Smooth muscle cell (in vitro differentiated cells): Measurements from ENCODE around the gene RABGGTA. TPM values are rescaled to one million over a fixed set of nuclear protein-coding genes. Genes with fewer than 3 reads are reported as not detected.

ENCODE experiments used
- DNase-seq: peaks from one replicate; lab custom pipeline; 2025; ENCODE audit not compliant: unreplicated experiment; lab: John Stamatoyannopoulos, UW
- H2AFZ ChIP-seq: fragments of 200-600 bp; sonication (generic); 2 replicates; pipeline ENCODE4 v1.6.0; 2016; ENCODE audit warnings: antibody characterized with exemption, low read depth, mild to moderate bottlenecking
- H3F3A ChIP-seq: fragments of 200-600 bp; sonication (generic); 2 replicates; pipeline ENCODE4 v1.6.0; 2017; ENCODE audit warnings: antibody characterized with exemption, low read depth
- H3K27ac ChIP-seq: fragments of 200-600 bp; sonication (generic); 2 replicates; pipeline ENCODE4 v1.5.1; 2016; ENCODE audit warnings: low read depth, mild to moderate bottlenecking
- H3K27me3 ChIP-seq: fragments of 200-600 bp; sonication (generic); 2 replicates; pipeline ENCODE4 v1.6.1; 2016; ENCODE audit warnings: low read depth, mild to moderate bottlenecking
- H3K36me3 ChIP-seq: fragments of 200-600 bp; sonication (generic); 2 replicates; pipeline ENCODE4 v1.5.1; 2016; ENCODE audit warnings: low read depth
- H3K4me1 ChIP-seq: fragments of 200-600 bp; sonication (generic); 2 replicates; pipeline ENCODE4 v1.5.1; 2016; ENCODE audit warnings: low read depth
- H3K4me2 ChIP-seq: fragments of 200-600 bp; sonication (generic); 2 replicates; pipeline ENCODE4 v1.6.0; 2016; ENCODE audit warnings: mild to moderate bottlenecking
- H3K4me3 ChIP-seq: fragments of 200-600 bp; sonication (generic); 2 replicates; pipeline ENCODE4 v1.5.1; 2016; ENCODE audit warnings: mild to moderate bottlenecking
- H3K79me2 ChIP-seq: fragments of 200-600 bp; sonication (generic); 2 replicates; pipeline ENCODE4 v1.6.0; 2016; ENCODE audit warnings: low read depth, mild to moderate bottlenecking
- H3K9ac ChIP-seq: fragments of 200-600 bp; sonication (generic); 2 replicates; pipeline ENCODE4 v1.6.0; 2016; ENCODE audit warnings: low read depth
- H3K9me3 ChIP-seq: fragments of 200-600 bp; sonication (generic); replicated peaks from 2 replicates; pipeline ENCODE4 v1.5.1; 2016; ENCODE audit warnings: low read depth
- H4K20me1 ChIP-seq: fragments of 200-600 bp; sonication (generic); 2 replicates; pipeline ENCODE4 v1.6.0; 2016; ENCODE audit warnings: low read depth
- WGBS: methylation state at CpG from one replicate; pipeline ENCODE4 v1.1.7; 2016; ENCODE audit warnings: low lambda C conversion rate; 5-methylcytosine and 5-hydroxymethylcytosine counted together
- polyA plus RNA-seq: library from polyadenylated mRNA; unstranded; fragments of >200 nt; fragmentation: Nextera tagmentation; extraction: Ambion mirVana; gene quantifications from 2 replicates; pipeline ENCODE4 v1.2.1, GENCODE V29; 2016
- total RNA-seq: library from RNA; depleted of rRNA; stranded (reverse); fragments of >200 nt; gene quantifications from 2 replicates; pipeline ENCODE4 v1.2.3, GENCODE V29; 2014
- TF ChIP-seq, protein P1 (sequence below): fragments of 200-600 bp; sonication (generic); IDR thresholded peaks from 2 replicates; pipeline ENCODE4 v1.5.1; 2017; ENCODE audit warnings: borderline replicate concordance, mild to moderate bottlenecking, antibody characterized with exemption; ENCODE audit not compliant: insufficient read depth, poor library complexity, severe bottlenecking

RABGGTA gene
- total and polyA plus RNA-seq, 2 experiments from 2014 or later = 18.5 to 33.4 TPM

- DNase-seq = no peak
- Histone ChIP-seq H3K79me2 (no peaks in the 10 kb centered on the region), H3K4me1 (no peaks in the 10 kb centered on the region)
Observed at GRCh38 chr14:24313913-24314312, 42.5 kb upstream of the RABGGTA start.

GRCh38 chr14:24312736-24313507, 41.5 kb upstream of the RABGGTA start:
- Histone ChIP-seq H4K20me1 (no peaks in the 10 kb centered on the region), H3K36me3 (no peaks in the 10 kb centered on the region), H3K9me3 (no peaks in the 10 kb centered on the region), H3K9ac (no peak overlapping the region), H3K4me1 (no peaks in the 10 kb centered on the region), H3K4me3 (no peak overlapping the region), H3K79me2 (no peaks in the 10 kb centered on the region), H3F3A (no peaks in the 10 kb centered on the region), H3K27me3 (no peaks in the 10 kb centered on the region), H3K27ac (no peak overlapping the region), H2AFZ (no peak overlapping the region), H3K4me2 (no peak overlapping the region)
- 96% methylated on average over 9 of the region's 9 CpGs for WGBS
- no peak for DNase-seq
- TF ChIP-seq, protein P1, sequence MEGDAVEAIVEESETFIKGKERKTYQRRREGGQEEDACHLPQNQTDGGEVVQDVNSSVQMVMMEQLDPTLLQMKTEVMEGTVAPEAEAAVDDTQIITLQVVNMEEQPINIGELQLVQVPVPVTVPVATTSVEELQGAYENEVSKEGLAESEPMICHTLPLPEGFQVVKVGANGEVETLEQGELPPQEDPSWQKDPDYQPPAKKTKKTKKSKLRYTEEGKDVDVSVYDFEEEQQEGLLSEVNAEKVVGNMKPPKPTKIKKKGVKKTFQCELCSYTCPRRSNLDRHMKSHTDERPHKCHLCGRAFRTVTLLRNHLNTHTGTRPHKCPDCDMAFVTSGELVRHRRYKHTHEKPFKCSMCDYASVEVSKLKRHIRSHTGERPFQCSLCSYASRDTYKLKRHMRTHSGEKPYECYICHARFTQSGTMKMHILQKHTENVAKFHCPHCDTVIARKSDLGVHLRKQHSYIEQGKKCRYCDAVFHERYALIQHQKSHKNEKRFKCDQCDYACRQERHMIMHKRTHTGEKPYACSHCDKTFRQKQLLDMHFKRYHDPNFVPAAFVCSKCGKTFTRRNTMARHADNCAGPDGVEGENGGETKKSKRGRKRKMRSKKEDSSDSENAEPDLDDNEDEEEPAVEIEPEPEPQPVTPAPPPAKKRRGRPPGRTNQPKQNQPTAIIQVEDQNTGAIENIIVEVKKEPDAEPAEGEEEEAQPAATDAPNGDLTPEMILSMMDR = no peak

More at GRCh38 chr14:24313913-24314312, 42.5 kb upstream of the RABGGTA start:
- Histone ChIP-seq H3K27ac (no peak overlapping the region), H4K20me1 (no peaks in the 10 kb centered on the region), H3F3A (no peaks in the 10 kb centered on the region), H3K4me2 (no peak overlapping the region), H3K9ac (no peak overlapping the region), H3K27me3 (no peaks in the 10 kb centered on the region), H3K4me3 (no peak overlapping the region), H3K36me3 (no peaks in the 10 kb centered on the region), H3K9me3 (no peaks in the 10 kb centered on the region), H2AFZ (no peak overlapping the region)
- WGBS = 97% methylated on average over 2 of the region's 2 CpGs
- TF ChIP-seq, protein P1 = no peak

DNA sequence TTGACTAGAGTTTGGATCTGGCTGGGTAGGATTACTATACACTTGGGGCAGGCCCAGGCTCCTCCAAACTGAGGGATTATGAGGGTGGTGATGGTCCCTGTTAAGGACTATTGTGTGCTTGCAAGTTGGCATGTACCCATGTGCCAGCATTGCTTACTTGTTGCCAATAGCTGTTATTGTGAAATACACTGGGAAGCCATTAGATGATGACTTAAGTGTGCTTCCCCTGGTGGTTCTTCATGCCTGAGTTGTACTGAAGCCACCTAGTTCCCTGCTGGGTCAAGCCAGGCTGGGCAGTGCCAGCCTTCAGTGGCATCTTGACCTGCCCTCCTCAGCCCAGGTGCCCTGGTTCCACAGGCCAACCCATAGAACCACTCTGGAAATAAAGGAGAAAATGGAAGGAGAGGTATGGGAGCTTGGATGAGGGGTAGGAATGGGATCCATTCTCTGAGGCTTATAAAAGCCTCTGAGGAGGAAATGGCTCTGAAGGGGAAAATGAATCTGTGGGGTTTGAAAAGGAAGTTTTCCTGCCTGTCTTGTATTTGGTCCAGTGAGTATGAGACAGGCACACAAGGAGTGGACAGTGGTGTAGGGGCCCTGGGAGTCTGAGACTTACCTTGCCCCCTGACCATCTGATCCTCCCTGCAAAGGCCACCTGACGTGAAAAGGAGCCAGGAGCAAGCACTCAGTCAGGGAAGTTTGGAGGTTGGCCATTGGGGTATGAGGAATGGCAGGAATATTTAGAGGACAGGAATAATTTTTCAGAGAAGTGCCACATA, 40.6 kb upstream of the RABGGTA start:
- Histone ChIP-seq H3K27ac (no peak overlapping the region), H3K9me3 (no peaks in the 10 kb centered on the region), H3K9ac (no peak overlapping the region), H3K27me3 (no peaks in the 10 kb centered on the region), H3K79me2 (no peaks in the 10 kb centered on the region), H3K4me1 (no peaks in the 10 kb centered on the region), H3K36me3 (no peaks in the 10 kb centered on the region), H3K4me2 (no peak overlapping the region), H3F3A (no peaks in the 10 kb centered on the region), H2AFZ (no peak overlapping the region), H4K20me1 (no peaks in the 10 kb centered on the region), H3K4me3 (no peak overlapping the region)
- no peak for DNase-seq
- 100% methylated on average over 1 of the region's 1 CpG for WGBS
- TF ChIP-seq, protein P1 = no peak
